GM12892 (cell line): Measurements from ENCODE around the gene ARL15.

Experiments used
- POLR2A ChIP-seq: IDR thresholded peaks from 2 replicates; pipeline ENCODE4 v1.6.1; 2011; ENCODE audit warnings: low read depth, low read length, control low read depth
- POLR2AphosphoS5 ChIP-seq: IDR thresholded peaks from 2 replicates; pipeline ENCODE4 v1.6.1; 2011; ENCODE audit warnings: low read depth, low read length, control low read depth
- TAF1 ChIP-seq: IDR thresholded peaks from 2 replicates; pipeline ENCODE4 v1.6.1; 2011; ENCODE audit warnings: low read depth, mild to moderate bottlenecking, control low read depth, low read length, borderline replicate concordance

GRCh38 chr5:54357408-54358058 is 47.2 kb upstream of the ARL15 start:
- TF ChIP-seq POLR2A (no peak), POLR2AphosphoS5 (no peak), TAF1 (no peak)
